CD4-positive, alpha-beta T cell (primary cell): ENCODE results near the gene GGTA1. TPM values are rescaled to one million over a fixed set of nuclear protein-coding genes. Genes with fewer than 3 reads are reported as not detected.

Experiments
- ATAC-seq: fragments of 200-7000 bp; cut with Tn5 transposase; one replicate; pipeline ENCODE4 v1.10.0; 2022; ENCODE audit warnings: mild to moderate bottlenecking; ENCODE audit not compliant: poor library complexity
- CTCF ChIA-PET: fragments of 350-600 bp; sonication (Branson Sonifier 250); formaldehyde crosslinking; loops from one replicate; lab custom pipeline; 2021; ENCODE audit warnings: antibody characterized with exemption, inconsistent platforms; lab: Charles Lee
- POLR2A ChIA-PET: fragments of 350-600 bp; sonication (Branson Sonifier 250); formaldehyde crosslinking; loops from one replicate; lab custom pipeline; 2021; ENCODE audit warnings: antibody characterized with exemption, inconsistent platforms; lab: Charles Lee
- DNase-seq, 14 experiments: peaks; one replicate each; pipeline ENCODE4 v3.0.0-alpha.2; 2013 to 2020; ENCODE audit warnings: mixed read lengths in 2 of 14
- H3K27ac ChIP-seq, 2 donors: one replicate each; pipeline versions ENCODE4 v1.5.1 to v1.7.0; 2013; ENCODE audit warnings: low read length in 2 of 2, low read depth in 1 of 2, mild to moderate bottlenecking in 1 of 2
- H3K27me3 ChIP-seq, 2 experiments: 1 replicate in 1 of 2; 2 replicates in 1 of 2; pipeline versions ENCODE4 v1.6.1 to v1.7.0; 2013; ENCODE audit warnings: low read length in 2 of 2, control low read depth in 1 of 2, mild to moderate bottlenecking in 1 of 2, moderate library complexity in 1 of 2; ENCODE audit not compliant: insufficient read depth in 2 of 2, control insufficient read depth in 1 of 2
- H3K36me3 ChIP-seq: one replicate; pipeline ENCODE4 v1.6.1; 2013; ENCODE audit warnings: low read length, control low read depth; ENCODE audit not compliant: insufficient read depth
- H3K4me1 ChIP-seq: one replicate; pipeline ENCODE4 v1.6.1; 2013; ENCODE audit warnings: low read length, control low read depth; ENCODE audit not compliant: insufficient read depth
- H3K4me3 ChIP-seq: one replicate; pipeline ENCODE4 v1.5.1; 2013; ENCODE audit warnings: mild to moderate bottlenecking, low read length, moderate library complexity
- H3K9me3 ChIP-seq, 2 experiments: 1 replicate in 1 of 2; 2 replicates in 1 of 2; pipeline versions ENCODE4 v1.6.1 to v1.7.0; 2013; ENCODE audit warnings: low read length in 2 of 2, mild to moderate bottlenecking in 2 of 2, control low read depth in 1 of 2, moderate library complexity in 1 of 2; ENCODE audit not compliant: control insufficient read depth in 1 of 2, insufficient read depth in 1 of 2
- H3K27ac Mint-ChIP-seq: one replicate; pipeline ENCODE4 v1.8.0; 2020; ENCODE audit warnings: mixed read lengths
- H3K27me3 Mint-ChIP-seq: one replicate; pipeline ENCODE4 v1.8.0; 2021; ENCODE audit warnings: mixed read lengths
- H3K36me3 Mint-ChIP-seq: one replicate; pipeline ENCODE4 v1.8.0; 2021; ENCODE audit warnings: low read depth, mixed read lengths
- H3K4me1 Mint-ChIP-seq: one replicate; pipeline ENCODE4 v1.8.0; 2021; ENCODE audit warnings: low read depth, mixed read lengths
- H3K4me3 Mint-ChIP-seq: one replicate; pipeline ENCODE4 v1.8.0; 2020; ENCODE audit warnings: mild to moderate bottlenecking, mixed read lengths
- H3K9me3 Mint-ChIP-seq: one replicate; pipeline ENCODE4 v1.8.0; 2020; ENCODE audit warnings: mixed read lengths
- intact Hi-C, 2 experiments: fragments of 100-400 bp; cut with DNase I in 1 of 2; cut with micrococcal nuclease in 1 of 2; formaldehyde crosslinking; loops; one replicate each; pipeline versions ENCODE4 v1.15.1 to v1.9.0; 2023 to 2025; cut with DNase I, micrococcal nuclease
- total RNA-seq, 174 experiments: library from RNA in 2 of 174; stranded (reverse) in 2 of 174; gene quantifications; one replicate each; pipeline ENCODE4 v1.2.3 and lab custom pipeline; 2021 to 2026
- TF ChIP-seq, protein P1 (sequence below): fragments of 200-600 bp; IDR thresholded peaks from one replicate; pipeline ENCODE4 v1.8.0; 2022; ENCODE audit warnings: antibody characterized with exemption, mild to moderate bottlenecking

Gene GGTA1
- total RNA-seq, 2 experiments from 2014 or later: not detected

DNA sequence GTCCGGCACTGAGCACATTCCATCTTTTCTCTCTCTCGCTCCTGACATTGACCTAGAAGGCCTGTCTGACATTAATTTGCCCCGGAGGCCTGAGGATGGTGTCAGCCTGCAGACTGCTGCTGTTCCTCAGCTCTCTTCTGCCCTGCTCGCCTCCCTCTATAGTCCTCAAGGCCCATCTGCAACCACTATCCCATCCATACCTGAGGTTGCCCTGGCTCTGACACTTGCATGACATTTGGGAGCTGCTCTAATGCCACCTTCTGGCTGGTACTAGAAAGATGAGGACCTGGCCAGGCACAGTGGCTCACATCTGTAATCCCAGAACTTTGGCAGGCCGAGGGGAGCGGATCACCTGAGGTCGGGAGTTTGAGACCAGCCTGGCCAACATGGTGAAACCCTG is 38.6 kb upstream of the GGTA1 start:
- intact Hi-C loops: no loop called here
- Histone ChIP-seq H3K27me3 (peaks cover 0 to 3% of the 10 kb centered on the region in 2 experiments), H3K36me3 (no peaks in the 10 kb centered on the region), H3K27ac (no peak overlapping the region), H3K9me3 (no peaks in the 10 kb centered on the region), H3K4me1 (no peaks in the 10 kb centered on the region), H3K4me3 (no peak overlapping the region)
- Mint-ChIP-seq H3K27me3 (peaks cover 7% of the 10 kb centered on the region), H3K36me3 (no peaks in the 10 kb centered on the region), H3K4me3 (no peak overlapping the region), H3K4me1 (no peaks in the 10 kb centered on the region), H3K27ac (no peak overlapping the region), H3K9me3 (no peaks in the 10 kb centered on the region)
- ChIA-PET POLR2A (no interaction called here), CTCF (no interaction called here)
- TF ChIP-seq, protein P1, sequence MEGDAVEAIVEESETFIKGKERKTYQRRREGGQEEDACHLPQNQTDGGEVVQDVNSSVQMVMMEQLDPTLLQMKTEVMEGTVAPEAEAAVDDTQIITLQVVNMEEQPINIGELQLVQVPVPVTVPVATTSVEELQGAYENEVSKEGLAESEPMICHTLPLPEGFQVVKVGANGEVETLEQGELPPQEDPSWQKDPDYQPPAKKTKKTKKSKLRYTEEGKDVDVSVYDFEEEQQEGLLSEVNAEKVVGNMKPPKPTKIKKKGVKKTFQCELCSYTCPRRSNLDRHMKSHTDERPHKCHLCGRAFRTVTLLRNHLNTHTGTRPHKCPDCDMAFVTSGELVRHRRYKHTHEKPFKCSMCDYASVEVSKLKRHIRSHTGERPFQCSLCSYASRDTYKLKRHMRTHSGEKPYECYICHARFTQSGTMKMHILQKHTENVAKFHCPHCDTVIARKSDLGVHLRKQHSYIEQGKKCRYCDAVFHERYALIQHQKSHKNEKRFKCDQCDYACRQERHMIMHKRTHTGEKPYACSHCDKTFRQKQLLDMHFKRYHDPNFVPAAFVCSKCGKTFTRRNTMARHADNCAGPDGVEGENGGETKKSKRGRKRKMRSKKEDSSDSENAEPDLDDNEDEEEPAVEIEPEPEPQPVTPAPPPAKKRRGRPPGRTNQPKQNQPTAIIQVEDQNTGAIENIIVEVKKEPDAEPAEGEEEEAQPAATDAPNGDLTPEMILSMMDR: no peak
- DNase-seq (no peak), ATAC-seq (no peak)

DNA sequence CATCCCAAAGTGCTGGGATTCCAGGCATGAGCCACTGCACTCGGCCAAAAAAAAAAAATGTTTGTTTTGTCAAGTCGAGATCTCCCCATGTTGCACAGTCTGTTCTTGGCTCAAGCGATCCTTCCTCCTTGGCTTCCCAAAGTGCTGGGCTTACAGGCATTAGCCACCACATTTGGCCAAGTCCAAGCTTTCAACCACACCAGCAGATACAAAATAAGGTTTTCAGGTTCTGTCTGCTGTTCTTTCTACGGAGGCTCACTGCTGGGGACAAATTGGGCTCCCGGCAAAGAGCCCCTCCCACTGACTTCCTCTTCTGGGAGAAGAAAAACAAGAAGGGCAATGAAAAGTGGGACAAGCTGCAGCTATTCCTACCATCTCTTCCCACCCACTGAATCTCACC is 37.6 kb upstream of the GGTA1 start:
- no peak overlapping the region for H3K27ac Mint-ChIP-seq
- TF ChIP-seq, protein P1: no peak
- H3K27me3 ChIP-seq: peaks cover 0 to 3% of the 10 kb centered on the region in 2 experiments
- no peak overlapping the region for H3K4me3 Mint-ChIP-seq
- H3K4me1 Mint-ChIP-seq: no peaks in the 10 kb centered on the region
- ChIA-PET CTCF (no interaction called here), POLR2A (no interaction called here)
- H3K9me3 Mint-ChIP-seq: no peaks in the 10 kb centered on the region
- H3K27me3 Mint-ChIP-seq: peaks cover 11% of the 10 kb centered on the region
- H3K4me3 ChIP-seq: no peak overlapping the region
- H3K27ac ChIP-seq: no peak overlapping the region
- intact Hi-C loops: no loop called here
- no peaks in the 10 kb centered on the region for H3K36me3 Mint-ChIP-seq
- H3K4me1 ChIP-seq: no peaks in the 10 kb centered on the region
- H3K9me3 ChIP-seq: no peaks in the 10 kb centered on the region
- DNase-seq (no peak), ATAC-seq (no peak)
- H3K36me3 ChIP-seq: no peaks in the 10 kb centered on the region

DNA sequence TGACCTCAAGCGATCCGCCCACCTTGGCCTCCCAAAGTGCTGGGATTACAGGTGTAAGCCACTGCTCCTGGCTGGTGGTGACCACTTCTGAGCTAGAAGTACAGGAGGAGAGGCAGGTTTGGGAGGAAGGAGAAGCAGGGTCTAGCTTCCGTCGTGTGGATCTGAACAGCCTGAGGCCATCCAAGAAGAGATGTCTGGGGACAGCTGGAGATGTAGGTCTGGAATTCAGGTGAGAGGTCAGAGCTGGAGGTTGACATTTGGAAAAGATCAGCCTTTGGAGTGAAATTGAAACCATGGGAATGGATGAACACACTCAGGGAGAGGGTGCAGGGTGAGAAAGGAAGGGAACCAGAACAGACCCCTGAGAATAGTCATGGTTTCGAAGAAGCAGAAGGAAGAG is 33.2 kb upstream of the GGTA1 start:
- CTCF ChIA-PET: no interaction called here
- intact Hi-C loops: no loop called here

More for the DNA sequence above, 33.2 kb upstream of the GGTA1 start:
- Mint-ChIP-seq H3K4me3 (no peak overlapping the region), H3K36me3 (no peaks in the 10 kb centered on the region), H3K4me1 (no peaks in the 10 kb centered on the region), H3K27ac (no peak overlapping the region), H3K9me3 (no peaks in the 10 kb centered on the region), H3K27me3 (peaks cover 14% of the 10 kb centered on the region)
- no peaks in the 10 kb centered on the region for H3K36me3 ChIP-seq
- no peak overlapping the region for H3K4me3 ChIP-seq
- no peaks in the 10 kb centered on the region for H3K9me3 ChIP-seq
- peaks cover 0 to 2% of the 10 kb centered on the region in 2 experiments for H3K27me3 ChIP-seq
- POLR2A ChIA-PET: no interaction called here
- ATAC-seq (no peak), DNase-seq (no peak)
- no peaks in the 10 kb centered on the region for H3K4me1 ChIP-seq
- TF ChIP-seq, protein P1: no peak
- H3K27ac ChIP-seq: no peak overlapping the region
